Kidney epithelial cell (primary cell): Measurements from ENCODE around the gene LGALS7B. TPM values are rescaled to one million over a fixed set of nuclear protein-coding genes. Genes with fewer than 3 reads are reported as not detected.
A peak's percentile ranks its signal among the peaks of the same experiment; 100 is the strongest.
"Not testable (repeated sequence)": the region's sequence is repeated elsewhere in the genome, so short reads cannot be mapped to it uniquely, and the experiment has no call there.

Experiments used
- DNase-seq: peaks from one replicate; pipeline ENCODE4 v3.0.0-alpha.2; 2010; ENCODE audit warnings: low read depth
- H3K27me3 ChIP-seq: 2 replicates; pipeline ENCODE4 v1.6.0; 2011; ENCODE audit warnings: low read length; ENCODE audit not compliant: control insufficient read depth, insufficient read depth
- H3K36me3 ChIP-seq: 2 replicates; pipeline ENCODE4 v1.5.1; 2011; ENCODE audit warnings: low read length; ENCODE audit not compliant: control insufficient read depth, insufficient read depth
- H3K4me3 ChIP-seq: 2 replicates; pipeline ENCODE4 v1.5.1; 2011; ENCODE audit warnings: low read depth, mild to moderate bottlenecking, control low read depth, low read length
- CTCF ChIP-seq: IDR thresholded peaks from 2 replicates; pipeline ENCODE4 v1.5.1; 2011; ENCODE audit warnings: mild to moderate bottlenecking, moderate library complexity, low read length, control low read depth, inconsistent platforms; ENCODE audit not compliant: insufficient read depth, poor library complexity, severe bottlenecking
- total RNA-seq: library from RNA; depleted of rRNA; stranded (reverse); fragments of >200 nt; gene quantifications from 2 replicates; pipeline ENCODE4 v1.2.3, GENCODE V29; 2015

The LGALS7B gene
- total RNA-seq, 1 donor from 2014 or later = not detected

GRCh38 chr19:38769635-38770211 is 19.3 kb upstream of the LGALS7B start:
- no peak for DNase-seq
- peak; percentile 82 for TF ChIP-seq CTCF
- no peaks in the 10 kb centered on the region for H3K27me3 ChIP-seq
- H3K4me3 ChIP-seq = no peak overlapping the region
- H3K36me3 ChIP-seq = no peaks in the 10 kb centered on the region

GRCh38 chr19:38770228-38770948 is 18.6 kb upstream of the LGALS7B start:
- not testable (repeated sequence) for H3K4me3 ChIP-seq, H3K27me3 ChIP-seq, H3K36me3 ChIP-seq, DNase-seq

- not testable (repeated sequence) for H3K36me3 ChIP-seq, H3K27me3 ChIP-seq, H3K4me3 ChIP-seq, DNase-seq
Observed at GRCh38 chr19:38770949-38771275, 18.1 kb upstream of the LGALS7B start.

- H3K4me3 ChIP-seq, DNase-seq, H3K36me3 ChIP-seq, H3K27me3 ChIP-seq: not testable (repeated sequence)
Observed at GRCh38 chr19:38771569-38771968, 17.4 kb upstream of the LGALS7B start.

- TF ChIP-seq CTCF = no peak
- no peak for DNase-seq
- Histone ChIP-seq H3K36me3 (no peaks in the 10 kb centered on the region), H3K27me3 (no peaks in the 10 kb centered on the region), H3K4me3 (no peak within 1 kb of the TSS)
Observed at GRCh38 chr19:38773469-38774177, 15.4 kb upstream of the LGALS7B start, which contains the start of gene LGALS7. Gene LGALS7, minus strand, starts transcription at chr19:38773517. Its CDS starts 25 bp downstream, at chr19:38773492.

GRCh38 chr19:38774181-38774950 is 14.6 kb upstream of the LGALS7B start:
- Histone ChIP-seq H3K4me3 (no peak overlapping the region), H3K36me3 (no peaks in the 10 kb centered on the region), H3K27me3 (no peaks in the 10 kb centered on the region)
- no peak for DNase-seq
- no peak for TF ChIP-seq CTCF

GRCh38 chr19:38778733-38779132 is 10.3 kb upstream of the LGALS7B start:
- no peak for TF ChIP-seq CTCF
- Histone ChIP-seq H3K4me3 (no peak overlapping the region), H3K27me3 (no peaks in the 10 kb centered on the region), H3K36me3 (no peaks in the 10 kb centered on the region)
- DNase-seq = no peak
